Ishikawa (cell line): Measurements from ENCODE around the gene PCDHGB1.

Experiments used
- CEBPB ChIP-seq: IDR thresholded peaks from 2 replicates; pipeline ENCODE4 v1.6.1; 2012
- CREB1 ChIP-seq: IDR thresholded peaks from 2 replicates; pipeline ENCODE4 v1.6.1; 2012; ENCODE audit warnings: low read depth
- EGR1 ChIP-seq: IDR thresholded peaks from 2 replicates; pipeline ENCODE4 v1.6.1; 2012
- EP300 ChIP-seq: IDR thresholded peaks from 2 replicates; pipeline ENCODE4 v1.6.1; 2012; ENCODE audit warnings: borderline replicate concordance
- FOXM1 ChIP-seq: IDR thresholded peaks from 2 replicates; pipeline ENCODE4 v1.6.1; 2012; ENCODE audit warnings: low read depth, borderline replicate concordance
- MAX ChIP-seq: IDR thresholded peaks from 2 replicates; pipeline ENCODE4 v1.6.1; 2012
- NFIC ChIP-seq: IDR thresholded peaks from 2 replicates; pipeline ENCODE4 v1.6.1; 2012
- RAD21 ChIP-seq: IDR thresholded peaks from 2 replicates; pipeline ENCODE4 v1.6.1; 2012; ENCODE audit warnings: low read depth
- TAF1 ChIP-seq: IDR thresholded peaks from 2 replicates; pipeline ENCODE4 v1.6.1; 2012; ENCODE audit warnings: low read depth, mild to moderate bottlenecking
- TCF12 ChIP-seq: IDR thresholded peaks from 2 replicates; pipeline ENCODE4 v1.6.1; 2012; ENCODE audit warnings: low read depth
- TEAD4 ChIP-seq: IDR thresholded peaks from 2 replicates; pipeline ENCODE4 v1.6.1; 2012
- USF1 ChIP-seq: IDR thresholded peaks from 2 replicates; pipeline ENCODE4 v1.6.1; 2012
- YY1 ChIP-seq: IDR thresholded peaks from 2 replicates; pipeline ENCODE4 v1.6.1; 2012; ENCODE audit warnings: low read depth
- ZBTB7A ChIP-seq: IDR thresholded peaks from 2 replicates; pipeline ENCODE4 v1.6.1; 2012; ENCODE audit warnings: low read depth
- TF ChIP-seq, protein P1 (sequence below): IDR thresholded peaks from 2 replicates; pipeline ENCODE4 v1.6.1; 2012; ENCODE audit warnings: low read depth, mild to moderate bottlenecking

The PCDHGB1 gene

DNA sequence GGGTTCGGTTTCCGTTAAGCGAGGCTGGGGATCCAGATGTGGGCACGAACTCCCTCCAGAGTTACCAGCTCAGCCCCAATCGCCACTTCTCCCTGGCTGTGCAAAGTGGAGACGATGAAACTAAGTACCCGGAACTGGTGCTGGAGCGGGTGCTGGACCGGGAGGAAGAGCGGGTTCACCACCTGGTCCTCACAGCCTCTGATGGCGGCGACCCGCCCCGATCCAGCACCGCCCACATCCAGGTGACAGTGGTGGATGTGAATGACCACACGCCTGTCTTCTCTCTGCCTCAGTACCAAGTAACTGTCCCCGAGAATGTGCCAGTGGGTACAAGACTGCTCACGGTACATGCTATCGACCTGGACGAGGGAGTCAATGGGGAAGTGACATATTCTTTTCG lies 33.4 kb downstream of the PCDHGB1 start:
- TF ChIP-seq MAX = no peak
- TF ChIP-seq FOXM1 = no peak
- TF ChIP-seq TAF1 = no peak
- TF ChIP-seq NFIC = no peak

GRCh38 chr5:141384471-141385267 lies 34.8 kb downstream of the PCDHGB1 start:
- TF ChIP-seq TAF1 = no peak
- no peak for TF ChIP-seq FOXM1
- TF ChIP-seq TCF12 = no peak
- no peak for TF ChIP-seq YY1
- TF ChIP-seq TEAD4 = no peak
- no peak for TF ChIP-seq CREB1
- TF ChIP-seq NFIC = no peak
- TF ChIP-seq EP300 = no peak
- TF ChIP-seq, protein P1, sequence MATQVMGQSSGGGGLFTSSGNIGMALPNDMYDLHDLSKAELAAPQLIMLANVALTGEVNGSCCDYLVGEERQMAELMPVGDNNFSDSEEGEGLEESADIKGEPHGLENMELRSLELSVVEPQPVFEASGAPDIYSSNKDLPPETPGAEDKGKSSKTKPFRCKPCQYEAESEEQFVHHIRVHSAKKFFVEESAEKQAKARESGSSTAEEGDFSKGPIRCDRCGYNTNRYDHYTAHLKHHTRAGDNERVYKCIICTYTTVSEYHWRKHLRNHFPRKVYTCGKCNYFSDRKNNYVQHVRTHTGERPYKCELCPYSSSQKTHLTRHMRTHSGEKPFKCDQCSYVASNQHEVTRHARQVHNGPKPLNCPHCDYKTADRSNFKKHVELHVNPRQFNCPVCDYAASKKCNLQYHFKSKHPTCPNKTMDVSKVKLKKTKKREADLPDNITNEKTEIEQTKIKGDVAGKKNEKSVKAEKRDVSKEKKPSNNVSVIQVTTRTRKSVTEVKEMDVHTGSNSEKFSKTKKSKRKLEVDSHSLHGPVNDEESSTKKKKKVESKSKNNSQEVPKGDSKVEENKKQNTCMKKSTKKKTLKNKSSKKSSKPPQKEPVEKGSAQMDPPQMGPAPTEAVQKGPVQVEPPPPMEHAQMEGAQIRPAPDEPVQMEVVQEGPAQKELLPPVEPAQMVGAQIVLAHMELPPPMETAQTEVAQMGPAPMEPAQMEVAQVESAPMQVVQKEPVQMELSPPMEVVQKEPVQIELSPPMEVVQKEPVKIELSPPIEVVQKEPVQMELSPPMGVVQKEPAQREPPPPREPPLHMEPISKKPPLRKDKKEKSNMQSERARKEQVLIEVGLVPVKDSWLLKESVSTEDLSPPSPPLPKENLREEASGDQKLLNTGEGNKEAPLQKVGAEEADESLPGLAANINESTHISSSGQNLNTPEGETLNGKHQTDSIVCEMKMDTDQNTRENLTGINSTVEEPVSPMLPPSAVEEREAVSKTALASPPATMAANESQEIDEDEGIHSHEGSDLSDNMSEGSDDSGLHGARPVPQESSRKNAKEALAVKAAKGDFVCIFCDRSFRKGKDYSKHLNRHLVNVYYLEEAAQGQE = no peak
- no peak for TF ChIP-seq USF1
- TF ChIP-seq MAX = no peak
- TF ChIP-seq ZBTB7A = no peak
- TF ChIP-seq EGR1 = no peak
- no peak for TF ChIP-seq RAD21

- peak; percentile 52 for TF ChIP-seq RAD21
Observed at GRCh38 chr5:141387557-141388311, 37.8 kb downstream of the PCDHGB1 start, which contains the start of gene PCDHGB4. PCDHGB4 (plus strand) TSS chr5:141387698; CDS start chr5:141387885, 187 bp downstream.

DNA sequence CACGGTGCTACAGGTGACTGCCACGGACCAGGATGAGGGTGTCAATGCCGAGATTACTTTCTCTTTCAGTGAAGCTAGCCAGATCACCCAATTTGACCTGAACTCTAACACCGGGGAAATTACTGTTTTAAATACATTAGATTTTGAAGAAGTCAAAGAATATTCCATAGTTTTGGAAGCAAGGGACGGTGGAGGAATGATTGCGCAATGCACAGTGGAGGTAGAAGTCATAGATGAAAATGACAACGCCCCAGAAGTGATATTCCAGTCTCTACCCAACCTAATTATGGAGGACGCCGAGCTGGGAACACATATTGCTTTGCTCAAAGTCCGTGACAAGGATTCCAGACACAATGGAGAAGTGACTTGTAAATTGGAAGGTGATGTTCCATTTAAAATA lies 38.8 kb downstream of the PCDHGB1 start:
- TF ChIP-seq EGR1 = no peak
- TF ChIP-seq CEBPB = peak; percentile 76

GRCh38 chr5:141389153-141390042 lies 39.5 kb downstream of the PCDHGB1 start:
- TF ChIP-seq TEAD4 = no peak
- TF ChIP-seq TAF1 = no peak
- no peak for TF ChIP-seq FOXM1
- no peak for TF ChIP-seq USF1
- TF ChIP-seq EGR1 = no peak
- TF ChIP-seq, protein P1 = no peak
- no peak for TF ChIP-seq EP300
- TF ChIP-seq MAX = no peak
- TF ChIP-seq TCF12 = no peak
- TF ChIP-seq CREB1 = no peak
- TF ChIP-seq YY1 = no peak
- TF ChIP-seq CEBPB = no peak
- TF ChIP-seq NFIC = no peak
- TF ChIP-seq ZBTB7A = no peak
- TF ChIP-seq RAD21 = no peak
